GM10248 (cell line): ENCODE measurements around the gene TRIOBP.

Experiments
- CTCF ChIA-PET: fragments of 300-600 bp; sonication (Branson Sonifier 250); formaldehyde crosslinking; extraction: SDS; loops from one replicate; lab custom pipeline; 2021; ENCODE audit warnings: antibody characterized with exemption; lab: Yijun Ruan, JAX
- POLR2A ChIA-PET: fragments of 350-650 bp; sonication (Branson Sonifier 250); formaldehyde crosslinking; extraction: SDS; loops from one replicate; lab custom pipeline; 2020; ENCODE audit warnings: antibody characterized with exemption; lab: Yijun Ruan, JAX
- DNase-seq: peaks from one replicate; pipeline ENCODE4 v3.0.0; 2012; ENCODE audit errors: extremely low spot score
- CTCF ChIP-seq: IDR thresholded peaks from 2 replicates; pipeline ENCODE4 v1.5.1; 2012; ENCODE audit warnings: mild to moderate bottlenecking, low read depth; ENCODE audit errors: extremely low read depth, missing control alignments, control extremely low read depth

Gene TRIOBP

GRCh38 chr22:37808294-37808657, 111.4 kb downstream of the TRIOBP start:
- ChIA-PET CTCF (interaction anchor here (0.9 to 4.3 kb wide), 8 partner anchors 9 to 202 kb away, joined by 3 to 49 read pairs (median 8); partner anchors contain the start of genes C22orf23, MICALL1 and POLR2F), POLR2A (interaction anchor here (0.6 to 1.0 kb wide), 3 partner anchors 74 to 150 kb away, joined by 3 to 8 read pairs (median 7); partner anchors contain the start of genes MICALL1 and PDXP)
- TF ChIP-seq CTCF, result no peak
- DNase-seq, result no peak

GRCh38 chr22:37809672-37810333, 113.0 kb downstream of the TRIOBP start:
- TF ChIP-seq CTCF, result no peak
- no peak for DNase-seq
- POLR2A ChIA-PET, result interaction anchor here (0.5 to 0.6 kb wide), 2 partner anchors 24 to 58 kb away, joined by 3 to 7 read pairs; no protein-coding TSS in a partner anchor
- CTCF ChIA-PET, result interaction anchor here (1.0 to 4.3 kb wide), 7 partner anchors 8 to 203 kb away, joined by 3 to 49 read pairs (median 6); no protein-coding TSS in a partner anchor

- DNase-seq, result no peak
- CTCF ChIA-PET, result interaction anchor here (1.6 kb wide), 1 partner anchor 52 kb away, joined by 4 read pairs; no protein-coding TSS in a partner anchor
- no peak for TF ChIP-seq CTCF
- POLR2A ChIA-PET, result no interaction called here
Measured at GRCh38 chr22:37811867-37812266, 115.0 kb downstream of the TRIOBP start.

- POLR2A ChIA-PET, result no interaction called here
- CTCF ChIA-PET, result interaction anchor here (1.1 to 7.5 kb wide), 4 partner anchors 10 to 152 kb away, joined by 3 to 123 read pairs (median 44); partner anchors contain the start of gene GALR3
- no peak for DNase-seq
- no peak for TF ChIP-seq CTCF
Measured at GRCh38 chr22:37812869-37813678, 116.2 kb downstream of the TRIOBP start.

GRCh38 chr22:37815593-37815992, 118.7 kb downstream of the TRIOBP start:
- no peak for TF ChIP-seq CTCF
- POLR2A ChIA-PET, result no interaction called here
- CTCF ChIA-PET, result interaction anchor here (1.5 to 7.5 kb wide), 8 partner anchors 7 to 150 kb away, joined by 4 to 123 read pairs (median 38); partner anchors contain the start of gene GCAT
- no peak for DNase-seq

GRCh38 chr22:37816543-37817180, 119.8 kb downstream of the TRIOBP start:
- no peak for DNase-seq
- POLR2A ChIA-PET, result no interaction called here
- no peak for TF ChIP-seq CTCF
- CTCF ChIA-PET, result interaction anchor here (0.7 to 7.5 kb wide), 31 partner anchors 8 to 249 kb away, joined by 3 to 123 read pairs (median 5); partner anchors contain the start of genes ANKRD54, C22orf23, EIF3L and GCAT
